ENCODE data around the gene PPFIBP1.

DNA sequence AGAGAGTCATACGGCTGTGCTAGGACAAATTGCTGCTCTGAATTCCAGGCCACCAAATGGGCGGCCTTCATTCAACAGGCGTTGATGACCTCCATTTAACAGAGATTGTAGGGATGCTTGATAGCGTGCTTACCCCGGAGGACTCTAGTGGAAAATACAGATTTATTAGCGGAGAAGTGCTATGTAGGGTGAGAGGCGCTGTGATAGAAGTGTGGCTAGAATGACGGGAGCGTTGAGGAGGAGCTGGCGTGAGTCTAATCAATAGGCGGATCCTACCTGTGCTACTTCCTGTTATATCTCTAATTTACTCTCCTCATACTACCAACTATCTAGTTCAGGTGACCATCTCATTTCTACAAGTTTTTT is 187.3 kb downstream of the PPFIBP1 start:
- TF ChIP-seq, protein P1, sequence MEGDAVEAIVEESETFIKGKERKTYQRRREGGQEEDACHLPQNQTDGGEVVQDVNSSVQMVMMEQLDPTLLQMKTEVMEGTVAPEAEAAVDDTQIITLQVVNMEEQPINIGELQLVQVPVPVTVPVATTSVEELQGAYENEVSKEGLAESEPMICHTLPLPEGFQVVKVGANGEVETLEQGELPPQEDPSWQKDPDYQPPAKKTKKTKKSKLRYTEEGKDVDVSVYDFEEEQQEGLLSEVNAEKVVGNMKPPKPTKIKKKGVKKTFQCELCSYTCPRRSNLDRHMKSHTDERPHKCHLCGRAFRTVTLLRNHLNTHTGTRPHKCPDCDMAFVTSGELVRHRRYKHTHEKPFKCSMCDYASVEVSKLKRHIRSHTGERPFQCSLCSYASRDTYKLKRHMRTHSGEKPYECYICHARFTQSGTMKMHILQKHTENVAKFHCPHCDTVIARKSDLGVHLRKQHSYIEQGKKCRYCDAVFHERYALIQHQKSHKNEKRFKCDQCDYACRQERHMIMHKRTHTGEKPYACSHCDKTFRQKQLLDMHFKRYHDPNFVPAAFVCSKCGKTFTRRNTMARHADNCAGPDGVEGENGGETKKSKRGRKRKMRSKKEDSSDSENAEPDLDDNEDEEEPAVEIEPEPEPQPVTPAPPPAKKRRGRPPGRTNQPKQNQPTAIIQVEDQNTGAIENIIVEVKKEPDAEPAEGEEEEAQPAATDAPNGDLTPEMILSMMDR (IDR thresholded peaks at IDR 0.05 in 8 of 11, conservative IDR thresholded peaks at IDR 0.05 in 3 of 11) = no peak
- no peak for TF ChIP-seq POLR2A (IDR thresholded peaks at IDR 0.05)
- TF ChIP-seq POLR2AphosphoS5 (IDR thresholded peaks at IDR 0.05) = no peak
